Activated B cell treated with CpG ODN at 0.5 μM for 24 hours (primary cell): ENCODE measurements around the gene PHLPP2. TPM values are rescaled to one million over a fixed set of nuclear protein-coding genes. Genes with fewer than 3 reads are reported as not detected.

Source experiments
- ATAC-seq: fragments of 200-7000 bp; cut with Tn5 transposase; one replicate; pipeline ENCODE4 v1.10.0; 2021; ENCODE audit warnings: low read depth, mild to moderate bottlenecking, moderate library complexity
- CTCF ChIA-PET: fragments of 350-600 bp; sonication (Branson Sonifier 250); formaldehyde crosslinking; loops from one replicate; lab custom pipeline; 2021; ENCODE audit warnings: antibody characterized with exemption; lab: Charles Lee
- POLR2A ChIA-PET: fragments of 350-600 bp; sonication (Branson Sonifier 250); formaldehyde crosslinking; loops from one replicate; lab custom pipeline; 2021; ENCODE audit warnings: antibody characterized with exemption; lab: Charles Lee
- DNase-seq: peaks from one replicate; pipeline ENCODE4 v3.0.0; 2022
- H3K27ac Mint-ChIP-seq: one replicate; pipeline ENCODE4 v1.8.0; 2020; ENCODE audit warnings: mixed read lengths
- H3K27me3 Mint-ChIP-seq: one replicate; pipeline ENCODE4 v1.8.0; 2021; ENCODE audit warnings: mixed read lengths
- H3K36me3 Mint-ChIP-seq: one replicate; pipeline ENCODE4 v1.8.0; 2021; ENCODE audit warnings: low read depth, mixed read lengths
- H3K4me1 Mint-ChIP-seq: one replicate; pipeline ENCODE4 v1.8.0; 2021; ENCODE audit warnings: mixed read lengths
- H3K4me3 Mint-ChIP-seq: one replicate; pipeline ENCODE4 v1.8.0; 2020; ENCODE audit warnings: mild to moderate bottlenecking, mixed read lengths
- H3K9me3 Mint-ChIP-seq: one replicate; pipeline ENCODE4 v1.8.0; 2020; ENCODE audit warnings: mixed read lengths
- intact Hi-C: fragments of 100-400 bp; cut with micrococcal nuclease; formaldehyde crosslinking; loops from one replicate; pipeline ENCODE4 v1.15.1; 2024
- total RNA-seq: library from RNA; stranded (reverse); gene quantifications from 2 replicates; pipeline ENCODE4 v1.2.3, GENCODE V29; 2022
- TF ChIP-seq, protein P1 (sequence below): fragments of 200-600 bp; IDR thresholded peaks from one replicate; pipeline ENCODE4 v1.8.0; 2022; ENCODE audit warnings: antibody characterized with exemption, mild to moderate bottlenecking

PHLPP2 gene
- total RNA-seq, 1 donor from 2014 or later: 10.0 TPM

DNA sequence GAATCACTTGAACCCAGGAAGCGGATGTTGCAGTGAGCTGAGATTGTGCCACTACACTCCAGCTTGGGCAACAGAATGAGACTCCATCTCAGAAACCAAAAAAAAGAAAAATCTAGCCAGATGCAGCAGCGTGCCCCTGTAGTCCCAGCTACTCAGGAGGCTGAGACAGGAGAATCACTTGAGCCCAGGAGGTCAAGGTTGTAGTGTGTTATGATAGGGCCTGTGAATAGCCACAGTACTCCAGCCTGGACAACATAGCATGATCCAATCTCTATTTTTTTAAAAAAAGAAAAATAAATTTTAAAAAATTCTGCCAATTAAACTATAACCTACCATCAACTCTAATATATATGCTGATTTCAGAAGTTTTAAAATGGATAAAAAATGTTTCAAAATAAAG, 15.8 kb downstream of the PHLPP2 start:
- ATAC-seq (no peak), DNase-seq (no peak)
- Mint-ChIP-seq H3K36me3 (peaks cover 14% of the 10 kb centered on the region), H3K4me1 (peaks cover 8% of the 10 kb centered on the region), H3K27me3 (no peaks in the 10 kb centered on the region), H3K27ac (no peak overlapping the region), H3K9me3 (no peaks in the 10 kb centered on the region), H3K4me3 (no peak overlapping the region)
- TF ChIP-seq, protein P1, sequence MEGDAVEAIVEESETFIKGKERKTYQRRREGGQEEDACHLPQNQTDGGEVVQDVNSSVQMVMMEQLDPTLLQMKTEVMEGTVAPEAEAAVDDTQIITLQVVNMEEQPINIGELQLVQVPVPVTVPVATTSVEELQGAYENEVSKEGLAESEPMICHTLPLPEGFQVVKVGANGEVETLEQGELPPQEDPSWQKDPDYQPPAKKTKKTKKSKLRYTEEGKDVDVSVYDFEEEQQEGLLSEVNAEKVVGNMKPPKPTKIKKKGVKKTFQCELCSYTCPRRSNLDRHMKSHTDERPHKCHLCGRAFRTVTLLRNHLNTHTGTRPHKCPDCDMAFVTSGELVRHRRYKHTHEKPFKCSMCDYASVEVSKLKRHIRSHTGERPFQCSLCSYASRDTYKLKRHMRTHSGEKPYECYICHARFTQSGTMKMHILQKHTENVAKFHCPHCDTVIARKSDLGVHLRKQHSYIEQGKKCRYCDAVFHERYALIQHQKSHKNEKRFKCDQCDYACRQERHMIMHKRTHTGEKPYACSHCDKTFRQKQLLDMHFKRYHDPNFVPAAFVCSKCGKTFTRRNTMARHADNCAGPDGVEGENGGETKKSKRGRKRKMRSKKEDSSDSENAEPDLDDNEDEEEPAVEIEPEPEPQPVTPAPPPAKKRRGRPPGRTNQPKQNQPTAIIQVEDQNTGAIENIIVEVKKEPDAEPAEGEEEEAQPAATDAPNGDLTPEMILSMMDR: no peak
- ChIA-PET CTCF (no interaction called here), POLR2A (no interaction called here)
- intact Hi-C loops: no loop called here

DNA sequence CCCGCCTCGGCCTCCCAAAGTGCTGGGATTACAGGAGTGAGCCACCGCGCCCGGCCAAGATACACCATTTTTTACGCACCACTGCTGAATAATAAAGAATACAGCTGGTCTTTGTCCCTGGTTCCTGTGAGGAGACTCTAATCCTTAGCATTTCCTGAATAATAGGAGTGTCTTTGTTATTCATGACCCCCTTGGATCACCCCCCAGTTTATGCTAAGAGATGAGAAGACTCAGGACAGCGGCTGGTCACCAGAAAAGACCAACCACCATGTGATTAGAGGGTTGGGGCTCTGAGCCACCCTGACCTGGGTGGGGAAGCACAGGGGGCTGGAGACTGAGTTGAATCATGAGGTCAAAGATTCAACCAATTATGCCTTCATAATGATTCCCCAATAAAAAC, 17.3 kb downstream of the PHLPP2 start:
- peaks cover 8% of the 10 kb centered on the region for H3K4me1 Mint-ChIP-seq
- TF ChIP-seq, protein P1: no peak
- ChIA-PET POLR2A (no interaction called here), CTCF (interaction anchor here (0.6 to 1.0 kb wide), 2 partner anchors 70 to 96 kb away, joined by 3 read pairs; no protein-coding TSS in a partner anchor)
- ATAC-seq: no peak
- intact Hi-C loops: no loop called here
- no peak for DNase-seq
- no peaks in the 10 kb centered on the region for H3K27me3 Mint-ChIP-seq
- H3K27ac Mint-ChIP-seq: no peak overlapping the region
- peaks cover 18% of the 10 kb centered on the region for H3K36me3 Mint-ChIP-seq
- H3K4me3 Mint-ChIP-seq: no peak overlapping the region
- no peaks in the 10 kb centered on the region for H3K9me3 Mint-ChIP-seq

DNA sequence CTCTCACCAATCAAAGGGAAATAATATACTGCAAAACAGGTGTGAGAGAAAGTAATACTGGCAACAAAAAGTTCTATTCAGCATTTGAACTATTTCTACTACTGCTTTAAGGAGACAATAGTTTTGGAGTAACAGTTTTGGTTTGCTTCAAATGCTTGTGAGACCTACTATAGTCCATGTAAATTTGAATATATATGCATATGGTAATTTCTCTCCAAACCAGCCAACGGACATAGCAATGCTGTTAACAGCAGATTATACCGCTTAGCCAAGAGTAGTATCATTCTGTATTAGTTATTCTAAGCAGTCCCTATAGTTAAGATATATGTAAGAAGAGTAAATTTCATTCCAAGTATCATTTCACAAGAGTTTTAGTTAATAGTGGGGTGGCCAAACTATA, 18.5 kb downstream of the PHLPP2 start:
- Mint-ChIP-seq H3K9me3 (no peaks in the 10 kb centered on the region), H3K36me3 (peaks cover 23% of the 10 kb centered on the region), H3K27me3 (no peaks in the 10 kb centered on the region), H3K4me1 (peaks cover 8% of the 10 kb centered on the region), H3K27ac (no peak overlapping the region), H3K4me3 (no peak overlapping the region)
- TF ChIP-seq, protein P1: no peak
- intact Hi-C loops: no loop called here
- no peak for DNase-seq
- ATAC-seq: no peak
- CTCF ChIA-PET: interaction anchor here (0.7 to 1.0 kb wide), 2 partner anchors 95 to 1177 kb away, joined by 3 read pairs; no protein-coding TSS in a partner anchor
- POLR2A ChIA-PET: no interaction called here

DNA sequence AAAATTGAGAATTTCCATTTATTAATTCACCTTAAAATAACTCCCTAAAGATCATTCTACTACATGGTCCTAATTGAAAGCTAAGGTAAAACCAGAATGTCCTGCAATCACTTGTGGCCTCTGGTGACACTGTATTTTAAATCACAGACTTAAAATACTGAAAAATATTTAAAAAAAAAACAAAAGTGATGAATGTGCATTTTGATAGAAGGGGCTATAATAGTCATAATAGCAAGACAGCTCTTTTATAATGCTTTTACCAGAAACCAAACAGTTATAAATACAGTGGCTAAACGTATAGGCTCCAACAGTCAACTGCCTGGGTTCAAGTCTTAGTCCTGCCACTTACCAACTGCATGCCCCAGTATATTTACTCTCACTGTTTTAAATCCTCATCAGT, 21.2 kb downstream of the PHLPP2 start:
- peaks cover 36% of the 10 kb centered on the region for H3K36me3 Mint-ChIP-seq
- POLR2A ChIA-PET: no interaction called here
- H3K27ac Mint-ChIP-seq: no peak overlapping the region
- TF ChIP-seq, protein P1: no peak
- no peaks in the 10 kb centered on the region for H3K9me3 Mint-ChIP-seq
- H3K4me1 Mint-ChIP-seq: peaks cover 12% of the 10 kb centered on the region
- intact Hi-C loops: no loop called here
- ATAC-seq: no peak
- CTCF ChIA-PET: no interaction called here
- H3K27me3 Mint-ChIP-seq: no peaks in the 10 kb centered on the region
- DNase-seq: no peak
- H3K4me3 Mint-ChIP-seq: no peak overlapping the region

DNA sequence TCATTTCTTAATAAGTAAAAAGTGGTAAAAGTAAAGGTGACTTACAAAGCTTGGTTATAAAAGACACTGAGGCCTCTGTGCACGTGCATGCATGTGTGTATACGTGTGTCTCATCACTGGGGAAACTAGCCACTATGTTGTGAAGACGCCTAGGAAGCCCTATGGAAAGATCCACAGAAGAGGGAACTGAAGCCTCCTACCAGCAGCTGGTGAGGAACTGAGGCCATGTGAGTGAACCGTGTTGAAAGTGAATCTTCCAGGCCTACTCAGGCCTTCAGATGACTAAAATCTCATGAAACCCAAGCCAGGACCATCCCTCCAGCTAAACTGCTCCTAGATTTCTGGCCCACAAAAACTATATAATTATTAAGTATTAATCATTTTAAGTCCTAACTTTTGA, 23.7 kb downstream of the PHLPP2 start:
- Mint-ChIP-seq H3K9me3 (no peaks in the 10 kb centered on the region), H3K4me3 (no peak overlapping the region), H3K36me3 (peaks cover 34% of the 10 kb centered on the region), H3K27ac (no peak overlapping the region), H3K4me1 (peaks cover 15% of the 10 kb centered on the region), H3K27me3 (no peaks in the 10 kb centered on the region)
- CTCF ChIA-PET: no interaction called here
- POLR2A ChIA-PET: interaction anchor here (0.9 to 1.2 kb wide), 2 partner anchors 93 to 106 kb away, joined by 3 to 12 read pairs; no protein-coding TSS in a partner anchor
- DNase-seq (no peak), ATAC-seq (no peak)
- intact Hi-C loops: no loop called here
- TF ChIP-seq, protein P1: no peak
